ENCODE data around the gene P2RY6. TPM values are rescaled to one million over a fixed set of nuclear protein-coding genes. Genes with fewer than 3 reads are reported as not detected.

P2RY6 gene
- total and polyA plus RNA-seq, 10 of the 15 experiments (the other 5 are each of a cell fraction or from before 2014, with no cell fraction given), result 0.05 to 0.90 (median 0.22) TPM; not detected in 4

GRCh38 chr11:73274722-73275380 lies 2.7 kb downstream of the P2RY6 start (continued):
- TF ChIP-seq ZBTB33 (IDR thresholded peaks at IDR 0.05), result no peak
- TF ChIP-seq GATAD2B (conservative IDR thresholded peaks at IDR 0.05; ENCODE audit: low read depth), result no peak
- no peak for TF ChIP-seq TCF7 (IDR thresholded peaks at IDR 0.05; ENCODE audit: borderline replicate concordance)
- no peak for TF ChIP-seq CEBPB (IDR thresholded peaks at IDR 0.05; ENCODE audit: borderline replicate concordance in 1 of 2, low read depth in 2 of 2, low read length in 2 of 2)
- TF ChIP-seq SUPT20H (IDR thresholded peaks at IDR 0.05; ENCODE audit: borderline replicate concordance, control insufficient read depth, low read depth, low read length), result no peak
- TF ChIP-seq, protein P1, sequence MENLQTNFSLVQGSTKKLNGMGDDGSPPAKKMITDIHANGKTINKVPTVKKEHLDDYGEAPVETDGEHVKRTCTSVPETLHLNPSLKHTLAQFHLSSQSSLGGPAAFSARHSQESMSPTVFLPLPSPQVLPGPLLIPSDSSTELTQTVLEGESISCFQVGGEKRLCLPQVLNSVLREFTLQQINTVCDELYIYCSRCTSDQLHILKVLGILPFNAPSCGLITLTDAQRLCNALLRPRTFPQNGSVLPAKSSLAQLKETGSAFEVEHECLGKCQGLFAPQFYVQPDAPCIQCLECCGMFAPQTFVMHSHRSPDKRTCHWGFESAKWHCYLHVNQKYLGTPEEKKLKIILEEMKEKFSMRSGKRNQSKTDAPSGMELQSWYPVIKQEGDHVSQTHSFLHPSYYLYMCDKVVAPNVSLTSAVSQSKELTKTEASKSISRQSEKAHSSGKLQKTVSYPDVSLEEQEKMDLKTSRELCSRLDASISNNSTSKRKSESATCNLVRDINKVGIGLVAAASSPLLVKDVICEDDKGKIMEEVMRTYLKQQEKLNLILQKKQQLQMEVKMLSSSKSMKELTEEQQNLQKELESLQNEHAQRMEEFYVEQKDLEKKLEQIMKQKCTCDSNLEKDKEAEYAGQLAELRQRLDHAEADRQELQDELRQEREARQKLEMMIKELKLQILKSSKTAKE (IDR thresholded peaks at IDR 0.05; ENCODE audit: low read depth, poor library complexity, severe bottlenecking), result no peak
- TF ChIP-seq MTA3 (IDR thresholded peaks at IDR 0.05; ENCODE audit: borderline replicate concordance, low read length), result no peak

DNA sequence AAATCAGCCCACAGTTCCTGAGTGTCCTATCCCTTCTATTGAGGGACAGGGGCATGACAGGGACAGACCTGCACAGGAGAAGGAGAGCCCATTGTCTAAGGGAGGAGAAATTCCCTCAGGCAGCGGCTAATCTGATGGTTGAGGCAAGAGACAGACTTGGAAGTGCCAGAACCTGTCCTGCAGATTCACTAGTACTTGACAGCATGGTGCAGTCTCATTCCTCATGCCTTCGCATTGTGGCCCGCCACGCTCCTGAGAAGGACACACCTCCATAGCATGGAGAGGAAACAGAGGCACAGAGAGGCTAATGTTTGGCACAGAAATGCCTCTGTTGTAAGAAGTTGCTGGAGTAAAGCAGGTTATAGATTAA lies 3.2 kb downstream of the P2RY6 start:
- intact Hi-C loops (cut with micrococcal nuclease; ENCODE audit: unreplicated experiment), result no loop called here
- no peak for TF ChIP-seq CREB1 (IDR thresholded peaks at IDR 0.05; ENCODE audit: low read depth)
- no peak for TF ChIP-seq SPI1 (IDR thresholded peaks at IDR 0.05; ENCODE audit: borderline replicate concordance, insufficient read depth, low read depth, low read length)
- no peak for TF ChIP-seq PAX5 (IDR thresholded peaks at IDR 0.05; ENCODE audit: borderline replicate concordance, low read depth, low read length)
- no peak for TF ChIP-seq RAD21 (IDR thresholded peaks at IDR 0.05; ENCODE audit: insufficient read depth, low read depth, low read length)
- no peak for TF ChIP-seq MYC (IDR thresholded peaks at IDR 0.05; ENCODE audit: insufficient read depth, insufficient read length, insufficient replicate concordance, low read length, severe bottlenecking)
- TF ChIP-seq NFXL1 (IDR thresholded peaks at IDR 0.05; ENCODE audit: borderline replicate concordance), result no peak
- TF ChIP-seq MAX (IDR thresholded peaks at IDR 0.05; ENCODE audit: low read depth, low read length), result no peak
- TF ChIP-seq PAX8 (IDR thresholded peaks at IDR 0.05), result no peak
- TF ChIP-seq HDAC2 (IDR thresholded peaks at IDR 0.05), result no peak
- TF ChIP-seq ESRRA (IDR thresholded peaks at IDR 0.05; ENCODE audit: low read length), result no peak
- no peak for TF ChIP-seq NRF1 (conservative IDR thresholded peaks at IDR 0.05; ENCODE audit: low read depth, low read length)
- TF ChIP-seq RB1 (IDR thresholded peaks at IDR 0.05; ENCODE audit: borderline replicate concordance), result no peak
- no peak for TF ChIP-seq KDM1A (IDR thresholded peaks at IDR 0.05; ENCODE audit: borderline replicate concordance)

More for the DNA sequence above, 3.2 kb downstream of the P2RY6 start:
- DNase-seq (ENCODE audit: low read depth, low spot score), result no peak
- Histone ChIP-seq H3K4me3 (no peak overlapping the region), H2AFZ (ENCODE audit: control insufficient read depth, low read depth, low read length) (no peak overlapping the region), H3K9me3 (replicated peaks; ENCODE audit: control insufficient read depth, insufficient read depth, low read length) (no peaks in the 10 kb centered on the region), H3K79me2 (ENCODE audit: control insufficient read depth, insufficient read depth, low read length) (no peaks in the 10 kb centered on the region), H3K27me3 (replicated peaks in 1 of 2; ENCODE audit: control insufficient read depth in 2 of 2, insufficient read depth in 2 of 2, low read length in 1 of 2) (no peaks in the 10 kb centered on the region; a peak in 1 of 4 replicates), H3K36me3 (ENCODE audit: control insufficient read depth in 2 of 2, insufficient read depth in 2 of 2, low read length in 1 of 2) (no peaks in the 10 kb centered on the region), H3K9ac (ENCODE audit: control insufficient read depth, insufficient read depth, low read length) (no peak overlapping the region), H3K4me2 (ENCODE audit: control insufficient read depth, insufficient read depth) (no peak overlapping the region), H3K4me1 (ENCODE audit: control insufficient read depth, insufficient read depth, low read length) (peaks cover 25% of the 10 kb centered on the region), H3K27ac (ENCODE audit: control insufficient read depth, insufficient read depth) (no peak overlapping the region), H4K20me1 (ENCODE audit: control insufficient read depth, insufficient read depth) (no peaks in the 10 kb centered on the region)
- ATAC-seq, result no peak
- ChIA-PET POLR2A (no interaction called here), CTCF (interaction anchor here (1.6 kb wide), 1 partner anchor 14 kb away, joined by 6 read pairs; no protein-coding TSS in a partner anchor), RAD21 (ENCODE audit: unreplicated experiment) (no interaction called here), SMC1A (ENCODE audit: uncharacterized antibody, unreplicated experiment) (interaction anchor here (0.8 kb wide), 1 partner anchor 444 kb away, joined by 3 read pairs; no protein-coding TSS in a partner anchor)
- in situ Hi-C loops (cut with MboI), result no loop called here
- FAIRE-seq, result no peak
- no TSS peak for BruUV-seq (replicated peaks)
- 74% methylated on average over 4 of the region's 4 CpGs for WGBS (ENCODE audit: insufficient coverage, insufficient replicate concordance, low lambda C conversion rate, missing lambda C conversion rate)
